SH-SY5Y (cell line): ENCODE results near the gene IL4R.

ENCODE experiments used
- GATA2 ChIP-seq: IDR thresholded peaks from 2 replicates; pipeline ENCODE4 v1.6.1; 2011; ENCODE audit warnings: mild to moderate bottlenecking, low read depth, low read length
- GATA3 ChIP-seq: IDR thresholded peaks from 2 replicates; pipeline ENCODE4 v1.6.1; 2011; ENCODE audit warnings: low read depth, mild to moderate bottlenecking, low read length, moderate library complexity

DNA sequence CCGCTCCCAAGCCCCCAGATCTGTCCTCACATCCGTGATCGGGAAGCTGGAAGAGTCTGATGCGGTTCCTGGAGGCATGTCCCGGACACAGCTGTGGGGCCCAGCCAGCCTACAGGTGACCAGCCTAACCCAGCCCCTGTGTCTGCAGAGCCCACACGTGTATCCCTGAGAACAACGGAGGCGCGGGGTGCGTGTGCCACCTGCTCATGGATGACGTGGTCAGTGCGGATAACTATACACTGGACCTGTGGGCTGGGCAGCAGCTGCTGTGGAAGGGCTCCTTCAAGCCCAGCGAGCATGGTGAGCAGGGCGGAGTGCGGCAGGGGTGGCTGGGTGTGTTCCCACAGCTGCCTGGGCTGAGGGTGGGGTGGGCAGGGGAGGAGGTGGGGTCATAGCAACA, 30.9 kb downstream of the IL4R start:
- TF ChIP-seq GATA2, result no peak
- no peak for TF ChIP-seq GATA3
